ENCODE measurements around the gene CDHR1.

The CDHR1 gene

GRCh38 chr10:84263716-84264115 is 69.4 kb downstream of the CDHR1 start:
- no peak for TF ChIP-seq FOXP2 (optimal IDR thresholded peaks at IDR 0.05; ENCODE audit: borderline replicate concordance, extremely low read depth, extremely low read length, insufficient read depth)
- TF ChIP-seq TAF1 (IDR thresholded peaks at IDR 0.05; ENCODE audit: borderline replicate concordance, insufficient read depth, low read length), result no peak
- no peak for TF ChIP-seq POLR2AphosphoS5 (IDR thresholded peaks at IDR 0.05; ENCODE audit: low read depth, low read length)
- no peak for TF ChIP-seq REST (IDR thresholded peaks at IDR 0.05; ENCODE audit: insufficient read depth in 1 of 2, low read depth in 2 of 2, low read length in 2 of 2)
- no peak for TF ChIP-seq SIN3A (IDR thresholded peaks at IDR 0.05; ENCODE audit: borderline replicate concordance, insufficient read depth, low read length)

- no peak for TF ChIP-seq POLR2AphosphoS5 (IDR thresholded peaks at IDR 0.05; ENCODE audit: low read depth, low read length)
- no peak for TF ChIP-seq TAF1 (IDR thresholded peaks at IDR 0.05; ENCODE audit: borderline replicate concordance, insufficient read depth, low read length)
- TF ChIP-seq SIN3A (IDR thresholded peaks at IDR 0.05; ENCODE audit: borderline replicate concordance, insufficient read depth, low read length), result no peak
- no peak for TF ChIP-seq REST (IDR thresholded peaks at IDR 0.05; ENCODE audit: insufficient read depth in 1 of 2, low read depth in 2 of 2, low read length in 2 of 2)
- no peak for TF ChIP-seq FOXP2 (optimal IDR thresholded peaks at IDR 0.05; ENCODE audit: borderline replicate concordance, extremely low read depth, extremely low read length, insufficient read depth)
Observed at GRCh38 chr10:84264611-84265141, 70.3 kb downstream of the CDHR1 start.

GRCh38 chr10:84265418-84265817 is 71.1 kb downstream of the CDHR1 start:
- TF ChIP-seq REST (IDR thresholded peaks at IDR 0.05; ENCODE audit: insufficient read depth in 1 of 2, low read depth in 2 of 2, low read length in 2 of 2), result no peak
- TF ChIP-seq POLR2AphosphoS5 (IDR thresholded peaks at IDR 0.05; ENCODE audit: low read depth, low read length), result no peak
- no peak for TF ChIP-seq SIN3A (IDR thresholded peaks at IDR 0.05; ENCODE audit: borderline replicate concordance, insufficient read depth, low read length)
- no peak for TF ChIP-seq TAF1 (IDR thresholded peaks at IDR 0.05; ENCODE audit: borderline replicate concordance, insufficient read depth, low read length)
- no peak for TF ChIP-seq FOXP2 (optimal IDR thresholded peaks at IDR 0.05; ENCODE audit: borderline replicate concordance, extremely low read depth, extremely low read length, insufficient read depth)

GRCh38 chr10:84267503-84268126 is 73.3 kb downstream of the CDHR1 start:
- TF ChIP-seq POLR2AphosphoS5 (IDR thresholded peaks at IDR 0.05; ENCODE audit: low read depth, low read length) (no peak), TAF1 (IDR thresholded peaks at IDR 0.05; ENCODE audit: borderline replicate concordance, insufficient read depth, low read length) (no peak), REST (IDR thresholded peaks at IDR 0.05; ENCODE audit: insufficient read depth in 1 of 2, low read depth in 2 of 2, low read length in 2 of 2) (no peak), SIN3A (IDR thresholded peaks at IDR 0.05; ENCODE audit: borderline replicate concordance, insufficient read depth, low read length) (no peak), FOXP2 (optimal IDR thresholded peaks at IDR 0.05; ENCODE audit: borderline replicate concordance, extremely low read depth, extremely low read length, insufficient read depth) (no peak)

Measured in PFSK-1 (cell line).